Mesenchymal stem cell (in vitro differentiated cells and primary cell): Measurements from ENCODE around the gene WWOX.

ENCODE experiments used
- DNase-seq: peaks from one replicate; pipeline ENCODE4 v3.0.0-alpha.2; 2013
- H2AFZ ChIP-seq: one replicate; pipeline ENCODE4 v1.6.1; 2013; ENCODE audit warnings: low read depth, mild to moderate bottlenecking, control low read depth, inconsistent platforms, low read length, moderate library complexity
- H2AK5ac ChIP-seq: 2 replicates; pipeline ENCODE4 v1.6.1; 2013; ENCODE audit warnings: low read length, moderate library complexity, mild to moderate bottlenecking, inconsistent platforms; ENCODE audit not compliant: severe bottlenecking
- H2BK120ac ChIP-seq: one replicate; pipeline ENCODE4 v1.6.1; 2013; ENCODE audit warnings: low read depth, mild to moderate bottlenecking, inconsistent platforms, low read length, moderate library complexity
- H2BK12ac ChIP-seq, 2 experiments: one replicate each; pipeline ENCODE4 v1.6.1; 2013; ENCODE audit warnings: inconsistent platforms in 2 of 2, low read length in 2 of 2, mild to moderate bottlenecking in 2 of 2, moderate library complexity in 2 of 2, control low read depth in 1 of 2
- H2BK15ac ChIP-seq: one replicate; pipeline ENCODE4 v1.6.1; 2013; ENCODE audit warnings: mild to moderate bottlenecking, low read depth, inconsistent platforms; ENCODE audit not compliant: poor library complexity, severe bottlenecking
- H2BK5ac ChIP-seq: 2 replicates; pipeline ENCODE4 v1.6.1; 2013; ENCODE audit warnings: low read depth, mild to moderate bottlenecking, low read length, control low read depth, inconsistent platforms; ENCODE audit not compliant: poor library complexity, severe bottlenecking
- H3K14ac ChIP-seq, 2 experiments: one replicate each; pipeline ENCODE4 v1.6.1; 2013; ENCODE audit warnings: inconsistent platforms in 2 of 2, low read length in 2 of 2, control low read depth in 1 of 2, mild to moderate bottlenecking in 1 of 2, moderate library complexity in 1 of 2
- H3K18ac ChIP-seq, 2 experiments: one replicate each; pipeline ENCODE4 v1.6.1; 2013; ENCODE audit warnings: inconsistent platforms in 2 of 2, low read length in 2 of 2, control low read depth in 1 of 2, low read depth in 1 of 2, mild to moderate bottlenecking in 1 of 2
- H3K23ac ChIP-seq, 2 experiments: one replicate each; pipeline ENCODE4 v1.6.1; 2013; ENCODE audit warnings: inconsistent platforms in 2 of 2, low read length in 2 of 2, mild to moderate bottlenecking in 2 of 2, moderate library complexity in 2 of 2, control low read depth in 1 of 2
- H3K27ac ChIP-seq: 2 replicates; pipeline ENCODE4 v1.5.1; 2013; ENCODE audit warnings: mild to moderate bottlenecking, moderate library complexity, low read length, control low read depth, inconsistent platforms; ENCODE audit not compliant: poor library complexity, severe bottlenecking
- H3K27me3 ChIP-seq, 2 experiments: 2 replicates each; pipeline versions ENCODE4 v1.6.1 to v1.7.0; 2013; ENCODE audit warnings: low read length in 2 of 2, mild to moderate bottlenecking in 2 of 2, moderate library complexity in 2 of 2, control low read depth in 1 of 2, inconsistent platforms in 1 of 2; ENCODE audit not compliant: control insufficient read depth in 1 of 2, insufficient read depth in 1 of 2
- H3K36me3 ChIP-seq, 2 experiments: 2 replicates each; pipeline versions ENCODE4 v1.6.1 to v1.7.0; 2013; ENCODE audit warnings: low read length in 2 of 2, control low read depth in 1 of 2, inconsistent platforms in 1 of 2, low read depth in 1 of 2, mild to moderate bottlenecking in 1 of 2; ENCODE audit not compliant: insufficient read depth in 2 of 2, control insufficient read depth in 1 of 2
- H3K4ac ChIP-seq, 2 experiments: one replicate each; pipeline ENCODE4 v1.6.1; 2013; ENCODE audit warnings: inconsistent platforms in 2 of 2, low read length in 2 of 2, mild to moderate bottlenecking in 2 of 2, moderate library complexity in 2 of 2, control low read depth in 1 of 2, low read depth in 1 of 2
- H3K4me1 ChIP-seq: 2 replicates; pipeline ENCODE4 v1.6.1; 2013; ENCODE audit warnings: low read depth, low read length, control low read depth; ENCODE audit not compliant: control insufficient read depth, insufficient read depth
- H3K4me2 ChIP-seq: 2 replicates; pipeline ENCODE4 v1.6.1; 2013; ENCODE audit warnings: low read length, mild to moderate bottlenecking, inconsistent platforms; ENCODE audit not compliant: poor library complexity, severe bottlenecking
- H3K4me3 ChIP-seq, 2 experiments: 2 replicates each; pipeline versions ENCODE4 v1.5.1 to v1.7.0; 2013; ENCODE audit warnings: low read length in 2 of 2, mild to moderate bottlenecking in 2 of 2, control low read depth in 1 of 2, low read depth in 1 of 2; ENCODE audit not compliant: insufficient read depth in 1 of 2
- H3K79me1 ChIP-seq: replicated peaks from 2 replicates; pipeline ENCODE4 v1.6.1; 2013; ENCODE audit warnings: mild to moderate bottlenecking, control low read depth, low read length, inconsistent platforms; ENCODE audit not compliant: poor library complexity, severe bottlenecking
- H3K9ac ChIP-seq: 2 replicates; pipeline ENCODE4 v1.7.0; 2013; ENCODE audit warnings: mild to moderate bottlenecking, low read length, moderate library complexity
- H3K9me3 ChIP-seq: 2 replicates; pipeline ENCODE4 v1.7.0; 2013; ENCODE audit warnings: mild to moderate bottlenecking, low read length; ENCODE audit not compliant: control insufficient read depth
- H4K8ac ChIP-seq: one replicate; pipeline ENCODE4 v1.6.1; 2013; ENCODE audit warnings: inconsistent platforms, mild to moderate bottlenecking, low read length, moderate library complexity
- H4K91ac ChIP-seq: one replicate; pipeline ENCODE4 v1.6.1; 2013; ENCODE audit warnings: mild to moderate bottlenecking, low read length, inconsistent platforms
- WGBS: methylation state at CpG from one replicate; pipeline ENCODE4 v1.1.7; 2013; ENCODE audit warnings: mixed read lengths; 5-methylcytosine and 5-hydroxymethylcytosine counted together

Gene WWOX

GRCh38 chr16:78675312-78675711 is 575.9 kb downstream of the WWOX start:
- 4% methylated on average over 4 of the region's 6 CpGs for WGBS
- DNase-seq = peak; percentile 93
- Histone ChIP-seq H3K18ac (no peak overlapping the region), H2AK5ac (no peak overlapping the region), H2BK15ac (no peak overlapping the region), H3K27me3 (no peaks in the 10 kb centered on the region), H4K8ac (no peak overlapping the region), H3K36me3 (no peaks in the 10 kb centered on the region), H3K14ac (no peak overlapping the region), H4K91ac (no peak overlapping the region), H3K9me3 (no peaks in the 10 kb centered on the region), H3K9ac (no peak overlapping the region), H3K4me3 (no peak overlapping the region), H2BK12ac (no peak overlapping the region), H2BK120ac (no peak overlapping the region), H3K4me2 (no peak overlapping the region), H3K23ac (no peak overlapping the region), H2BK5ac (no peak overlapping the region), H3K27ac (no peak overlapping the region), H3K79me1 (no peaks in the 10 kb centered on the region), H2AFZ (no peak overlapping the region), H3K4ac (no peak overlapping the region), H3K4me1 (peaks cover 2% of the 10 kb centered on the region)

DNA sequence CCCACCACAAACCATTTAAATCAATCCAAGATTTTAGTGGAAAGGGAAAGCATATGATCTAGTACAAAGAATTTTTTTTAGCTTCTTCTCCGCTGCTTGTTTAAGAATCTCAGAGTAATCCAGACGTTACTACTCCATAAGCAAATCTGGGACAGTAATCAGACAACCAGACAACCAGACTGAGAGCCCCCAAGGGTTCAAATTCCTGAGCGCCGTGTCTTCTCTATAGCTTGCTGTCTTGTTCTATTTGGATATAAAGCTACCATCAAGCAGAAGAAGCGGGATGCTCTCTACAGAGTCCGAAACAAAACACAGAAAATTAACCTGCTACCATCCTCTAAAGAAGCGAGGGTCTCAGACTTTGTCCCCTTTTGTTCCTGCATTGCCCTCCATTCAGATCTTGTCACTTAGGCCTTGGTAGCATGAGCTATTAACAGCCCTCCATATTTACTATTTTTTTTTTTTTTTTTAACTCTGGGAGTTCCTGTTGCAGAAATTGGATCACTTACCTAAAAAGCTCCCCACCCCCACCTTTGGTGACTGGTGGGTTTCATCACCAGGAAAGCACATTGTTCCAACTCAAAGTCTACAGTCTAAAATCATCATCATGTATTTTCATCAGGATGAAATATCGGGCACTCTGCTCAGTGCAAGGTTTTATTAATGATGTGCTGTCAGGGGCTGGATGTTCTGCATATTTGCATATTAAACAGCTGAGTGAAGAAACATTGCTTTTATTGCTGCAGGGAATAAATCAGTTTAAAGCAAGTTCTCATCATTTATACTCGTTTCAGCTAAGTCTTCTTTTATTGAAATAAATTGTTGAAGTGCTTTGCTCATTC is 576.7 kb downstream of the WWOX start:
- Histone ChIP-seq H3K27ac (no peak overlapping the region), H3K4me2 (no peak overlapping the region), H3K4me3 (no peak overlapping the region), H3K23ac (no peak overlapping the region), H3K4me1 (peaks cover 2% of the 10 kb centered on the region), H2BK12ac (peak overlapping the region in 1 of 2 experiments; percentile 45), H2BK120ac (no peak overlapping the region), H3K9me3 (no peaks in the 10 kb centered on the region), H3K27me3 (no peaks in the 10 kb centered on the region), H2AK5ac (no peak overlapping the region), H3K79me1 (no peaks in the 10 kb centered on the region), H4K8ac (no peak overlapping the region), H3K4ac (no peak overlapping the region), H2BK5ac (no peak overlapping the region), H3K9ac (no peak overlapping the region), H3K14ac (no peak overlapping the region), H3K18ac (no peak overlapping the region), H2AFZ (no peak overlapping the region), H2BK15ac (no peak overlapping the region), H3K36me3 (no peaks in the 10 kb centered on the region), H4K91ac (no peak overlapping the region)
- peak; percentile 37 for DNase-seq
- WGBS = 72% methylated on average over 8 of the region's 9 CpGs

DNA sequence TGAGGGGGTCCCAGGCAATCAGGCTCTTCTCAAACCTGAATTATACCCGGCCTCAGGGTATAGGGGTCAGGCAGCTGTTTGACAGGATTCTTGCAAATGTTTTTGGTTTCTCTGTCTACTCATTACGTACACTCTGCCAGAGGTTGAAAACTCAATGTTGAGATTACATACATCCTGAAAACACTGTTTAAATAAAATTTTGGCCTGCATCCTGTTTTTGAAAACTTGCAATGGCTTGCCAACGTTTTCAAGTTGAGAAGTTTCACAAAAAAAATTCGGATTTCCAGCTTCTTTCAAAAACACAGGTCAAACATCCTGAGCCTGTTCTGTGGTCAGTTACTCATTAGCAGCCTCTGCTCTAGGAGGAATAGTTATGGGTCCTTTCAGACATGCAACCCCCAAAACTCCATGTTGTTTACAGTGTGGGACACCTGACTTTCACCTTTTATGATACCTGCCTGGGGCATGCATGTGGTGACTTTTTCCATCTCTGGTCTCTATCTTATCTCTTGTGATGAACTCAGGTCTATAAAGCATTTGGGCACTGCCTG is 577.8 kb downstream of the WWOX start:
- H3K9ac ChIP-seq = no peak overlapping the region
- no peaks in the 10 kb centered on the region for H3K36me3 ChIP-seq
- no peak overlapping the region for H4K91ac ChIP-seq
- H2BK15ac ChIP-seq = no peak overlapping the region
- 42% methylated on average over 4 of the region's 4 CpGs for WGBS
- peak; percentile 20 for DNase-seq
- H3K79me1 ChIP-seq = no peaks in the 10 kb centered on the region
- no peak overlapping the region for H2BK120ac ChIP-seq
- H3K27ac ChIP-seq = no peak overlapping the region
- H3K4me1 ChIP-seq = peaks cover 2% of the 10 kb centered on the region
- no peak overlapping the region for H3K23ac ChIP-seq
- H3K9me3 ChIP-seq = no peaks in the 10 kb centered on the region
- H4K8ac ChIP-seq = no peak overlapping the region
- H2BK5ac ChIP-seq = no peak overlapping the region
- H3K27me3 ChIP-seq = no peaks in the 10 kb centered on the region
- H3K4me2 ChIP-seq = no peak overlapping the region
- peak overlapping the region; percentile 52 to 74 for H2BK12ac ChIP-seq
- no peak overlapping the region for H3K4ac ChIP-seq
- H3K4me3 ChIP-seq = no peak overlapping the region
- H2AK5ac ChIP-seq = no peak overlapping the region
- no peak overlapping the region for H2AFZ ChIP-seq
- H3K14ac ChIP-seq = no peak overlapping the region
- peak overlapping the region in 1 of 2 experiments; percentile 74 for H3K18ac ChIP-seq

GRCh38 chr16:78679546-78679945 is 580.1 kb downstream of the WWOX start:
- Histone ChIP-seq H3K27ac (no peak overlapping the region), H3K14ac (no peak overlapping the region), H3K4me1 (peaks cover 8% of the 10 kb centered on the region), H2BK12ac (peak overlapping the region; percentile 41 to 75), H3K27me3 (no peaks in the 10 kb centered on the region), H2AK5ac (no peak overlapping the region), H2BK15ac (no peak overlapping the region), H3K9ac (no peak overlapping the region), H3K23ac (no peak overlapping the region), H3K36me3 (no peaks in the 10 kb centered on the region), H3K4ac (no peak overlapping the region), H2BK5ac (no peak overlapping the region), H3K4me3 (no peak overlapping the region), H4K8ac (peak overlapping the region; percentile 61), H3K9me3 (no peaks in the 10 kb centered on the region), H3K79me1 (no peaks in the 10 kb centered on the region), H3K18ac (peak overlapping the region; percentile 61 to 67), H3K4me2 (no peak overlapping the region), H2BK120ac (peak overlapping the region; percentile 38), H2AFZ (no peak overlapping the region), H4K91ac (no peak overlapping the region)
- WGBS = 100% methylated on average over 2 of the region's 2 CpGs
- no peak for DNase-seq
